Glomerular endothelial cell (primary cell): Measurements from ENCODE around the gene KLF16. TPM values are rescaled to one million over a fixed set of nuclear protein-coding genes. Genes with fewer than 3 reads are reported as not detected.

ENCODE experiments used
- DNase-seq: peaks from one replicate; pipeline ENCODE4 v3.0.0-alpha.2; 2011; ENCODE audit warnings: low read depth, low spot score; ENCODE audit errors: extremely low read depth
- total RNA-seq: library from RNA; depleted of rRNA; stranded (reverse); fragments of >200 nt; gene quantifications from 2 replicates; pipeline ENCODE4 v1.2.3, GENCODE V29; 2015

KLF16 gene
- total RNA-seq, 1 donor from 2014 or later: 35.6 TPM

DNA sequence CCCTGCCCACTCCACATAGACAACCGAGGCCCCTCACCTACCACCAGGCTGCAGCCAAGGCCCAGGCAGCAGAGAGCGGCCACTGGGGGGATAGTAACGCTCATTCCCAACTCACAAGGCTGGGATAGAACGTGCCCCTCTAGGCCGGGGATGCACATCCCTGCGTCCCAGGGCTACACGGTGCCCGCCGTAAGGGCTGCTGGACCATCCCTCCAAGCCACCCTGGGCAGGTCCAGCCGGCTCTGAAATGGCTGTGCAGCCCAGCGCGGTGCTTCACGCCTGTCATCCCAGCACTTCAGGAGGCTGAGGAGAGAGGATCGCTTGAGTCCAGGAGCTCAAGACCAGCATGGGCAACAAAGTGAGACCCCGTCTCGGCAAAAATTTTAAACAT, 18.3 kb downstream of the KLF16 start:
- DNase-seq: no peak

DNA sequence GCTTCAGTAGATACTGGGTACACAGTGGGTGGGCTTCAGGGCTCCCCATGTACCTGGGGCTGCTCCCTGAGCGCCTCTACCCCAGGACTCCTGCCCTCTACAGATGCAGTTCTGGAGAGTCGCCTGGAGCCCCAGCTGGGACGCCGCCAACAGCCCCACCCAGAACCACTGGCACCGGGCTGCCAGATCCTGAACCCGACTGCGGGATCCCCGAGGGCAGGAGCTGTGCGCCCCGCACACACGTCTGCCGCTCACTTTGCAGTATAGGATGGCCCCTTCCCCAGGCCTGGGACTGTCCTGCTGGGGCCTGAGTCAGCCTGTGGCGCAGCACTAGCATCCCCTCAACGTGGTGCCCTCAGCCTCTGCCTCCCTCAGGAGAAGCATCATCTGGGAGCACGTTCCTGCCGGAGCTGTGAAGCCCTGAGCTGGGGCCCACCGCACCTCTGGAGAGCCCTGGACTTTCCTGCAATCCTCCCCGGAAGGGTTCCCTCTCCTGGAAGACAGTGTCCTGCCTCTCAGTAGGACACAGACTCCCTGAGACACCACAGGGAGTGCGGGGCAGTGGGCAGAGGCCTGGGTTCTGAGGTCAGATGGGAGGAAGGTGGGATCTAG, 18.8 kb downstream of the KLF16 start:
- no peak for DNase-seq

DNA sequence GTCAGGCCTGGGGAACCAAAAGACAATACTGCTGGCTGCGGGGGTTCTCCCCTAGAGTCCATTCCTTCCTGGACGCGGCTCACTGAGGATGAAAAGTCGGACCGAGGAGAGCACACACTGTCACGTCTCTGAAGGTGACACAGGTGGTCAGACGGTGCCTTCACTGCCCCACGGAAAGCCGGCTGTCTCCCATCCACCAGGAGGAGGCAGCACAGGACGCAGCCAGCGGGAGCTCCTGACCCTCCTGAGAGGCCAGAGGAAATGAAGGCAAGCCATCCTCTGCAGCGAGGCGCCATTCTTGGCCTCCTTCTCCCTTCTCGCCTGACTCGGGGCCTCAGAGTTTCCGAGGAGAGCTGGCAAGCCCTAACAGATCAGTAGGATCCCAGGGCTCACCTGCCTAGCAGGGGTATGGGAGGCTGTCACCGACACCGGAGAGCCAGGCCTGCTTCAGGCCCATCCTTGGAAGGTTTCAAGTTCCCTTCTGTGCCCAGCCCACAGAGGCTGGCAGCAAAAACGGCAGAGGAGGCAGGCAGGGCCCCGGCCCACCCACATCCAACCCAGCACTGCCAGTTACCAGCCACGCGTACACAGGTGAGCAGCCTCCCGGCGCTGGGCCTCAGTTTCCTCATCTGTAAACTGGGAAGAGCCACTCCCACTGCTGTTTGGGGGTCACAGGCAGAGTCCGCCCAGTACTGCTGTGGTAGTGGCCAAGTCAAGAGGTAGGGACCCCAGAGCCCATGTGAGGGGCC, 19.6 kb downstream of the KLF16 start:
- no peak for DNase-seq

DNA sequence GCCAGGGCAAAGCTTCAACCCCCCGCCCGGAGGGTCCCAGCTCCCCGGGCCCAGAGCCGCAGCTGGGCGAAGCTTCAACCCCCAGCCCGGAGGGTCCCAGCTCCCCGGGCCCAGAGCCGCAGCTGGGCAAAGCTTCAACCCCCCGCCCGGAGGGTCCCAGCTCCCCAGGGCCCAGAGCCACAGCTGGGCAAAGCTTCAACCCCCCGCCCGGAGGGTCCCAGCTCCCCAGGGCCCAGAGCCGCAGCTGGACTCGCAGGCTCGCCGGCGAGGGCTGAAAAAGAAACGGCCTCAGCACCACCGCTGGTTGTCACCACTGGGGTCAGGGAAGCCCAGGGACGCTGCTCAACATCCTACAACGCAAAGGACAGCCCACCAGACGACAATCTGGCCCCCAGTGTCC, 20.3 kb downstream of the KLF16 start:
- no peak for DNase-seq

DNA sequence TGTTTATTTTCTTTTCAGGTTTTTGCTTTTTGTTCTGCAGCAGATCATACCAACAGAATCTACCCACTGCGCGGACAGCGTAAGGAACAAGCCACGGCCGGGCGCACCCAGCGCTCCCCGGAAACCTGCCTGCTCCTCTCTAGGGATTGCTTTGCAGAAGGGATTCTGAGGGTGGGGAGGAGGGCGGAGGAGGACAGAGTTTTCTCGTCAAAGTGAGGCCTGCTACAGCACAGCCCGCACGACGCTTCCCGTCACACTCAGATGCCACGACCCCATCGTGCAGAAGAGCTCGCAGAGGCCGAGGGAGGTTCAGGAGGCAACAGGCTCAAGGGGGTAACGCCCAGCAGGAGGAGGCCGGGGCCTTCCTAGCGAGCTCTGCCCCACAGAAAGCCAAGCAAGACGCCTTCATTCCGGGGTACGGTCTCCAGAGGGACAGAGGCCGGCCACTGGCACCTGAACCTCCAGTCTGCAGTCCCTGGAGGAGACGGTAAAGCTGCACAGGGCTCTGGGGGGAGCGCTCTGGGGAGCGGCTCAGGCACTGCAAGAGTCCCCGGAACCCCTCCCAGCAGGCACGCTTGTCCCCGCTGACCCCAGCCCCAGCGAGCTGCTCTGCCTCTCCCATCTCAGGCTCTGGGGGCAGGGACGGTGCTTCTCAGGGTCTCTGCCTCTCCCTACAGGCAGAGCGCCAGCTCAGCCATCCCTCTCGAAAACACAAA, 22.0 kb downstream of the KLF16 start:
- no peak for DNase-seq

DNA sequence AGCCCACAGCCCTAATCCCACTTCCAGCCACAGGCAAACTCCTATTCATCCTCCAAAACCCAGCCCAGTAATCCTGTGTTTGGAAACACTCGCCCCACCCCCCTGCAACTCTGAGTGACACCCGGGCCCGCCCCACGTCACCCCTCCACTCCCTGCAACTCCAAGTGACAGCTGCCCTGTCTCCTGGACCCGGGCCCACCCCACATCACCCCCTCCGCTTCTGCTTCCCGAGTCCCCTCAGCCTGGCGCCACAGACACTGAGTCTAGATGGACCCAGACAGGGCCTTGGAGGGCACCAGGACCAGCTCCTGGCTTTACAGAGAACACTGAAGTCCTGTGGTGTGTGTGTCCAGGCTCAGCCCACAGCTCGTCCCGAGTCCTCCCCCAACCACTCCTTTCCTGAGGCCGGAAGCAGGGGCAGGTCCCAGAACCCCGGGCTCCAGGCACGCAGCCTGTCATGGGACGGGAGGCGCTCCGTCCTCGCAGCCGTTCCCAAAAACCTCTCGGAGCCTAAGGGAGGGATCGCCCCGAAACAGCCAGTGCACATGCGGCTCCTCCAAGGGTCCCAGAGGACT, 22.8 kb downstream of the KLF16 start:
- no peak for DNase-seq

DNA sequence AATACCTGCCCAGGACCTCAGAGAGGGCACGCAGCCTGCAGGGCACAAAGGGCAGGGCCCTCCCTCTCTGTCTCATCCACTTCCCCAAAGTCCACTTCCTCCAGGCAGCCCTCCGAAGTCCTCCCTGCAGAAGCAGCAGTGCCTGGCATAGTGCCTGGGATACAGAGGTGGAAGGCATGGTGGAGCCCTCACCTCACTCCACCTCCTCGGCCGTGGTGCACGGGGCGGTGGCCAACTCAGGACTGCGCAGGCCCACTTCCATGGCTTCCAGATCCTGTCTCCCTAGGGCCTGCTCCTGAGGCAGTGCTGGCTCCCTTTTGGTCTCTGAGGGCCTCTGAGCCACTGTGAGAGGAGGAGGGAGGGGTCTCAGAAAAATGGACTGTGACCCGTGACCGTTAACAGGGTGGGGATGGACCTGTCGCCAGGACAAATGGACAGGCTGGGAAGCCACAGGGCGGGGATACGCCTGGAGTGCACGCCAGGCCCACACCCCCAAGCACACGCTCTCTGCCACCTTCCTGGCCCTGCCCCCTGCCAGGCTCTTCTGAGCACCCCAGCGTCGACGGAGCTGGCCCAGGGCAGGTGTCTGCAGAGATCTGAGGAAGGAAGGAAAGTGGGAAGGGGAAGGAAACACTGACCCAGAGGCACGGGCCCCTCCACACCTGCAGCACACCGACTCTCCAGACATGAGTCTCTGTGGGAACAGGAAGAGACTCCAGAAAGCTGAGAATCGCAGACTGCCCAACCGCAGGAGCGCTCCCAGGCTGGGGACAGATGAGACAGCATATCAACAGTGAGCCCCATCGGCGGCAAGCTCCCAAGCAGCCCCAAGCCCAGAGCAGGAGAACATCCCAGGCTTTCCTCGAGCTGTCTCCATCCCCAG, 23.5 kb downstream of the KLF16 start:
- no peak for DNase-seq

DNA sequence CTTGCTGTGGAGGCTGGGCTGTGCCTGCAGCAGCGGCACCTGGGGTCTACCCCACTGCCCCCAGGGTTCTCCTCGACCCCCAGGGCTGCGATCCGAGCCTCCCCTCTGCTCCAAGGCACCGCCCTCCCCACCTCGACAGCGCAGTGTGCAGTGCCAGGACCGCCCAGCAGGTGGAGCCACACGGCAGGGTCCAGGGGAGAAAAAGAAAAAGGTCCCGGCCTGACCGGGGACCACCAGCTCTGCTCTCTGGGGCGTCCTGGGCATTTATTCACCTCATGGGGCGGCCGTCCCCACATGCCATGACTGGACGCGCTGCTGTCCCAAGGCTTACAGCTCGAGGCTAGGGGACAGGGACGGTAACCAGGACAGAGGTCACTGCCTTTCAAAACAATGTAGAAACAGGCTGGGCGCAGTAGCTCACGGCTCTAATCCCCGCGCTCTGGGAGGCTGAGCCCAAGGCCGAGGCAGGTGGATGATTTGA, 25.7 kb downstream of the KLF16 start:
- DNase-seq: no peak

DNA sequence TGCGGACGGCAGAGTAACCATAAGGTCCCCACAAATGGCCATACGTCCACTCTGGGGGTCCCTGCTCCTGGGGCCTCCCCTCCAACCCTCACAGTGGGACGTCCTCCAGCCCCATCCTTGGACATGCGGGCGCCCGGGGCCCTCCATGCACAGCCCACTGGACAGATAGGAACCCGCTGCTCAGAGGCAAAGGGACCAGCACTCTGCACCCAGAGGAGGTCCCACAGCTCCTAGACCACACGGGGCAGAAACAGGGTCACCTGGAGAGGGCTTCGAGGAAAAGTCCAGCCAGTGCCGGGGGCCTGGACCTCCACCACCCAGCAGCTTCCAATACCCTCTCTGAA, 26.2 kb downstream of the KLF16 start:
- no peak for DNase-seq

DNA sequence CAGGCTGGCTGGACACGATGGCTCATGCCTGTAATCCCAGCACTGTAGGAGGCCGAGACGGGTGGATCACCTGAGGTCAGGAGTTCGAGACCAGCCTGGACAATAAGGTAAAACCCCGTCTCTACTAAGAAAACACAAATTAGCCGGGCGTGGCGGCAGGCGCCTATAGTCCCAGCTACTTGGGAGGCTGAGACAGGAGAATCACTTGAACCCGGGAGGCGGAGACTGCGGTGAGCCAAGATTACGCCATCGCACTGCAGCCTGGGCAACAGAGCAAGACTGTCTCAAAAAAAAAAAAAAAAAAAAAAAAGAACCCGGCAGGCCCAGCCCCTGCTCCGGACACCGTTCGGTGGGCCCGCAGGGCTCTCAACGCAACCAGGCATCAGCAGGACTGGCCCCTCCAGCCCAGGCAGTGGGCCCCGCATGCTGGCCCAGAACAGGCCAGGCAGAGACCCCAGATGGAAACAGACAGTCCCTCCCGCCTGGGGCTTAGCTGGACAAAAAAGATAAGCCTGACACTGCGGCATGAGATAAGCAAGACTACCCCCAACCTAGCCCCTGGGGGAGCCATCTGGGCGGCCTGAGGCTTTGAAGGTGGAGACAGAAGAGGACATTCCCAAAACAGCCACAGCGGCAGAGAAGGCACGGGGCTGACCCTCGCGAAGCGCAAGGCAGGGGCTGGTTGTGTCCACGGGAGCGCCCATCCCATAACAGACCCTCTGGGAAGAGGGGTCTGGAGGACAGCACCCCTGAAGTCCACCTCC, 26.7 kb downstream of the KLF16 start:
- no peak for DNase-seq

DNA sequence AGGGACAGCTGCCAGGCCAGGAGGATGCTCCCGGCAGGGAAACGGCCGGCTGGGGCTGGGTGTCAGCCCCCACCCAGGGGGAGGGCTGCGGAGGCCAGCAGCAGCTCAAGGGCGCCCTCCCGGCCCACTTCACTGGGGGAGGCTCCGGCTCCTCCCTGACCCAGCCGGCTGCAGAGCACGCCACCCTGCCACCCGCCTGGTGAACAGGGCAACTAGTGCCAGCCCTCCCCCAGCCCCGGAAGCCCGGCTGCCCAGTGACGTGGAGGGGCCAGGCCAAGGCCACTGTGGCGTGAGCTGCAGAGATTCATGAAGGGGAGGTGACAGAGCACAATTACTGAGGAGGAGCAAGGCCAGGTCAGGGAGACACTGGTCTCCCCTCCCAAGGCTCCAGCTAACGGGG, 29.8 kb downstream of the KLF16 start:
- DNase-seq: no peak

DNA sequence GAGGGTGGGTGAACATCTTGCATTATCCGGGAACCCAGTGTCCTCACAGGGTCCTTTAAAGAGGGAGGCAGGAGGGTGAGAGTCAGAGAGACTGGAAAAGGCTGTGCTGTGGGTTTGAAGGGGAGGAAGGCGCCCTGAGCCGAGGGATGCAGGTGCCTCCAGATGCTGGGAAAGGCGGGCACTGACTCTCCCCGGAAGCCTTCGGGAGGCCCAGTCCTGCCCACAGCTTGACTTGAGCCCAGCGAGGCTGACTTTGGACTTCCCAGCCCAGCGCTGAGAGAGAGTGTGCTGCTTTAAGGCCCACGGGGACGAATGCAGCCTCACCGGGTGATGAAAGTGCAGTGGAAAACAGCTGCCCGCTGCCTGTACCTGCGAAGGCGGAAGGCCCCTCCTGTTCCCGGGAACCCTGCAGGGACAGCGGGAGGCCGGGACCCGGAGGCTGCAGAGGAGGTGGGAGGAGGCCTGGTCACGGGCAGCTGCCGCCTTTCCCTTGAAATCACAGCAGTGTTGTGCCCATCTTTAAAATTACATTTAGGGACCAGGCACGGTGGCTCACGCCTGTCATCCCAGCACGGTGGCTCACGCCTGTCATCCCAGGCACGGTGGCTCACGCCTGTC, 31.2 kb downstream of the KLF16 start:
- no peak for DNase-seq

DNA sequence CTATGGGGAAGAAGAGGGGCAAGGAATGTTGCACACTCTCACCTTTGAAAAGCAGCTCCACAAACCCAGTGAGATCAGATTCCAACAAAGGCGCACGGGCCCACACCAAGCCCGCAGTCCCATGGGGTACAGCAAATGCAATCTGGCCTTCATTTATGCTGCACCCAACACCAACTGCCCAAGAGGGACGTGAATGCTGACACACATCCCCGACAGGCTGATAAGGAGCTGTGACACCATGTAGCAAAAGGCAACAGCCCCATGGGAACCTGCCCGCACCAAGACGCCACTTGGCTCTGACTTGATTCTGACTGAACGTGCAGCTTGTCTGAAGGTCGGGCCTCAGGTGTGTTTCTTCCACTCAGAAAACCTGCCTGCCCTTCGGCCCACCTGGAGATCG, 32.4 kb downstream of the KLF16 start:
- DNase-seq: no peak

DNA sequence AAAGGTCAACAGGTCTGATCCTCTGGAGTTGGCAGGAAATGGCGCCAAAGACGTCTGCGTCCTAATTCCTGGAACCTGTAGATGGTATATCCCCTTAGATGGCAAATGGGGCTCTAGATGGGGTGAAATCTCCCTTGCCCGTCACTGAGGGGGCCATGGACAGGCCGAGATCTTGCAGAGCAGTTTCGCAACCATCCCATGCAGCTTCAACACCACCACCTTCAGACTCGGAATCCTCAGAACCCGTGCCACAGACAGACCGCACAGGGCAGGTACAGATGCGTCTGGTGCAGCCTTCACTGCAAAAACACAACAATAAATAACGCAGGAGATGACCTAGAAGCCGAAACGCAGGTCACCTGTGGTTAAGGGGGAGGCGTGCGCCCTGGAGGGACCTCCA, 32.8 kb downstream of the KLF16 start:
- DNase-seq: no peak

DNA sequence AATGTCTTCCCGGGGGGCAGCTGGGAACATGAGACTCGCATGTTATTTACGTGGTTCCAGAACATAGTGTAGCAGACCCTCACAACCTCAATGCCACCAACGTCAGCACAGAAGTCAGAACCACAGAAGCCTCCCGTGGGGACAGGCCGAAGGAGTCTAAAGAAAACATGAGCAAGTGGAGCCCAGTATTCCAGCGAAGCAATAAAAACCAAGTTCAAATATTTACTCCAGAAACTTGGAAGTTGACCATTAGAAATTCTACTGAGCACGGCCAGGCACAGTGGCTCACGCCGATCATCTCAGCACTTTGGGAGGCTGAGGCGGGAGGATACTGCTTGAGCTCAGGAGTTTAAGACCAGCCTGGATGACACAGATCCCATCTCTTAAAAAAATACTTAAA, 33.4 kb downstream of the KLF16 start:
- no peak for DNase-seq

DNA sequence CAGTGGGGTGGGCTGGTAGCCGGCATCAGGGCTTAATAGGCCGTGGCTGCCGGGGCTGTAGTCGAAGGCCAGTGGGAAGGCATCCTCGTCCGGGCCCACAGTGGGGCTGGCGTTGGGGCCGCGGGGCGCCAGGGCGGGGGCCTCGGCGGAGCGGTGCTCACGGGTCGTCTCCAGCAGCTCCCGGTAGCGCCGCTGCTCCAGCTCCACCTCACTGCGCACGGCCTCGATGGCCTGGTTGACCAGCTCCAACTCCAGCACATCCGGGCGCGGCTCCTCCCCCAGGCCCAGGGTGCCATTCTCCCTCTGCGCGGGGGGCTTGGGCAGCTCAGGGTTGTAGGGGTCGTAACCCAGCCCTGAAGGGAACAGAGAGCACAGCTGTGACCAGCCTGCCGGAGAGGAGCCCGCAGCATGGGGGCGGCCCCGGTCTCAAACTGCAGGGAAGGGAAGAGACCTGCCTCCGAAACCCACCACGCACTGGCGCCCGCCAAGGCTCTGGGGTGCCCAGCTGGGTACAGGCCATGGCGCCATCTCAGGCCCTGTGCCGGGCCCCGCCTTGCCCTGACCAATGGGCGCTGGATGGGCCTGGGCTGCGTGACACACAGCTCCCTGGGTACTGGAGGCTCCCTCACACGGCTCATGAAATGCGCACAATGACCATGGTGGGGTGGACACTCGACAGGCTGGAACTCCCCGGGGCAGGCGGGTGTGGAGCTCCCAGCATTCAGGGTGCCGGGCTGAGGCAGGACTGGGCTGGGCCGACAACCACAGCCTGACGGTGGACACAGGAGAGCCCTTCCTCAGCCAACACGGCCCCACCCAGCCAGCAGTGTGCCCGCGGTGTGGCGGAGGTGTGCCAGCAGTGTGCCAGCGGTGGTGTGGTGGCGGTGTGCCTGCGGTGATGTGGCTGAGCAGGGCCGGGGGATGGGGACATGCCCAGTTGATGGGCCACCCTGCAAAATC, 34.8 kb downstream of the KLF16 start:
- no peak for DNase-seq

DNA sequence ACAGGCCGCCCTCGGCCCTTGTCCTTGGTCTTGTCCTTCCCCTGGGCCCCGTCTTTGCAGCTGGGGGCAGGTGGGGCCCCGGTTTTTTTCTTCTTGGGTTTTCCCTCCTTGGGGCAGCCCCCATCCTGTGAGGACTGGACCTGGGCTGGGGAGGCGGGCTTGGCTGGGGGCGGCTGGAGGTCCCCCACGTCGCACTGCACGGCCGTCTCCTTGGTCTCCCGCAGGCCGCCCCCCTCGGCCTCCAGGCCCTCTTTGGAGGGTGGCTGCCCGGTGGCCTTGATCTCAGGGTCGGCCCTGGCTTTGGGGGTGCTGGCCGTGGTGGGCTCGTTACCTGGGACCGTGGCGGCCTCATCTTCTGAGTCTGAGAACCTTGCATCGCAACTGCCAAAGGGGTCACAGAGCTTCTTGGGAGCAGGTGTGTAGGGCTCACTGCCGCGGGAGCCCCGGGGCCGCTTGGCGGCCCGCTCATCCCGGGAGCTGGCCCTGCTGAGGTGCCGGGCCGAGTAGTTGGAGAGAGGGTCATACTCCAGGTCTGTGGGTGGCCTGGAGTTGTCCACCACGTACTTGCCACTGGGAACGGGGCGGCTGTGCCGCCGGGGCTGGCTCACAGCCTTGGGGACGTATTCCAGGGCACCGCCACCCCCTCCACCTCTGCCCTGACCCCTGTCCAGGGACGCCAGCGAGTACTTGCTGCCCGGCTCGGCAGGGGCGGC, 35.7 kb downstream of the KLF16 start:
- DNase-seq: no peak
